IMR-90 (cell line): ENCODE data around the gene NBEA.

Experiments used
- BHLHE40 ChIP-seq: fragments of 150-350 bp; IDR thresholded peaks from 2 replicates; pipeline ENCODE4 v1.6.1; 2016; ENCODE audit warnings: mild to moderate bottlenecking, low read depth, low read length
- CEBPB ChIP-seq: IDR thresholded peaks from 2 replicates; pipeline ENCODE4 v1.6.1; 2012; ENCODE audit warnings: low read depth, low read length, improper control_type of control experiment
- CHD1 ChIP-seq: IDR thresholded peaks from 2 replicates; pipeline ENCODE4 v1.6.1; 2012; ENCODE audit warnings: low read depth, low read length, improper control_type of control experiment
- MAFK ChIP-seq: IDR thresholded peaks from 2 replicates; pipeline ENCODE4 v1.6.1; 2012; ENCODE audit warnings: low read depth, low read length, improper control_type of control experiment
- NFE2L2 ChIP-seq: fragments of 150-350 bp; IDR thresholded peaks from 2 replicates; pipeline ENCODE4 v1.6.1; 2016; ENCODE audit warnings: low read depth, mild to moderate bottlenecking, low read length
- POLR2A ChIP-seq: IDR thresholded peaks from 2 replicates; pipeline ENCODE4 v1.6.1; 2012; ENCODE audit warnings: mild to moderate bottlenecking, low read depth, low read length
- RAD21 ChIP-seq: IDR thresholded peaks from 2 replicates; pipeline ENCODE4 v1.6.1; 2012; ENCODE audit warnings: low read length, improper control_type of control experiment
- RCOR1 ChIP-seq: IDR thresholded peaks from 2 replicates; pipeline ENCODE4 v1.6.1; 2012; ENCODE audit warnings: mild to moderate bottlenecking, low read length, improper control_type of control experiment; ENCODE audit not compliant: insufficient replicate concordance
- RFX5 ChIP-seq: IDR thresholded peaks from 2 replicates; pipeline ENCODE4 v1.8.0; 2012; ENCODE audit warnings: low read depth, mild to moderate bottlenecking, low read length, moderate library complexity
- SMC3 ChIP-seq: fragments of 150-350 bp; IDR thresholded peaks from 2 replicates; pipeline ENCODE4 v1.6.1; 2016; ENCODE audit warnings: low read depth, mild to moderate bottlenecking, antibody characterized with exemption, low read length, moderate library complexity
- TF ChIP-seq, protein P1 (sequence below): conservative IDR thresholded peaks from 2 replicates; pipeline ENCODE4 v1.5.1; 2012; ENCODE audit warnings: mild to moderate bottlenecking, low read depth, low read length, improper control_type of control experiment
- TF ChIP-seq, protein P2 (sequence below): fragments of 150-350 bp; IDR thresholded peaks from 2 replicates; pipeline ENCODE4 v1.6.1; 2017; ENCODE audit warnings: mild to moderate bottlenecking, antibody characterized with exemption, low read length, low read depth

DNA sequence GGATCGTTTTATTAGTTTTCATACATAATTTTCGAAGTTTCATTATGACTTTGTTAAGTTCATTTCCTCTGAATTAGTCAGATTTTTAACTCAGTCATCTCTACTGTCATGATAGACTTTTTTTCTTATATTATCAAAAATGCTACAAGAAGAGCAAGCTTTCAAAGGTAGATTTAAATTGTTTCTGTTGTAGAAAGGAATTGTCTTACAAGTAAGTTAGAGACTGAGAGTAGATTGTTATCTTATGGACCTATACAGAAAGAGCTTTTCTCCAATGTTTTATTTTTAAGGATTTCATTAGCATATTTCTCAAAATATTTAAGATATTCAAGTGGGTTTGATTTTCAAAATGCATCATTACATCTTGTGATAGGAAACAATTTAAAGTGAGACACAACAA is 531.7 kb downstream of the NBEA start:
- TF ChIP-seq, protein P1, sequence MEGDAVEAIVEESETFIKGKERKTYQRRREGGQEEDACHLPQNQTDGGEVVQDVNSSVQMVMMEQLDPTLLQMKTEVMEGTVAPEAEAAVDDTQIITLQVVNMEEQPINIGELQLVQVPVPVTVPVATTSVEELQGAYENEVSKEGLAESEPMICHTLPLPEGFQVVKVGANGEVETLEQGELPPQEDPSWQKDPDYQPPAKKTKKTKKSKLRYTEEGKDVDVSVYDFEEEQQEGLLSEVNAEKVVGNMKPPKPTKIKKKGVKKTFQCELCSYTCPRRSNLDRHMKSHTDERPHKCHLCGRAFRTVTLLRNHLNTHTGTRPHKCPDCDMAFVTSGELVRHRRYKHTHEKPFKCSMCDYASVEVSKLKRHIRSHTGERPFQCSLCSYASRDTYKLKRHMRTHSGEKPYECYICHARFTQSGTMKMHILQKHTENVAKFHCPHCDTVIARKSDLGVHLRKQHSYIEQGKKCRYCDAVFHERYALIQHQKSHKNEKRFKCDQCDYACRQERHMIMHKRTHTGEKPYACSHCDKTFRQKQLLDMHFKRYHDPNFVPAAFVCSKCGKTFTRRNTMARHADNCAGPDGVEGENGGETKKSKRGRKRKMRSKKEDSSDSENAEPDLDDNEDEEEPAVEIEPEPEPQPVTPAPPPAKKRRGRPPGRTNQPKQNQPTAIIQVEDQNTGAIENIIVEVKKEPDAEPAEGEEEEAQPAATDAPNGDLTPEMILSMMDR: no peak
- no peak for TF ChIP-seq SMC3
- no peak for TF ChIP-seq POLR2A
- no peak for TF ChIP-seq NFE2L2
- TF ChIP-seq CHD1: no peak
- no peak for TF ChIP-seq BHLHE40
- TF ChIP-seq RFX5: no peak
- no peak for TF ChIP-seq CEBPB
- TF ChIP-seq RAD21: no peak
- no peak for TF ChIP-seq MAFK
- TF ChIP-seq, protein P2, sequence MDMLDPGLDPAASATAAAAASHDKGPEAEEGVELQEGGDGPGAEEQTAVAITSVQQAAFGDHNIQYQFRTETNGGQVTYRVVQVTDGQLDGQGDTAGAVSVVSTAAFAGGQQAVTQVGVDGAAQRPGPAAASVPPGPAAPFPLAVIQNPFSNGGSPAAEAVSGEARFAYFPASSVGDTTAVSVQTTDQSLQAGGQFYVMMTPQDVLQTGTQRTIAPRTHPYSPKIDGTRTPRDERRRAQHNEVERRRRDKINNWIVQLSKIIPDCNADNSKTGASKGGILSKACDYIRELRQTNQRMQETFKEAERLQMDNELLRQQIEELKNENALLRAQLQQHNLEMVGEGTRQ: no peak
- no peak for TF ChIP-seq RCOR1
